CD4-positive, alpha-beta T cell treated with Interleukin-6 at 100 ng/mL for 8 hours (primary cell): ENCODE results near the gene TLR10.
"Not testable (repeated sequence)": the region's sequence is repeated elsewhere in the genome, so short reads cannot be mapped to it uniquely, and the experiment has no call there.

Source experiments
- DNase-seq: peaks from one replicate; pipeline ENCODE4 v3.0.0-alpha.2; 2020; ENCODE audit warnings: mixed read lengths, low spot score

TLR10 gene

DNA sequence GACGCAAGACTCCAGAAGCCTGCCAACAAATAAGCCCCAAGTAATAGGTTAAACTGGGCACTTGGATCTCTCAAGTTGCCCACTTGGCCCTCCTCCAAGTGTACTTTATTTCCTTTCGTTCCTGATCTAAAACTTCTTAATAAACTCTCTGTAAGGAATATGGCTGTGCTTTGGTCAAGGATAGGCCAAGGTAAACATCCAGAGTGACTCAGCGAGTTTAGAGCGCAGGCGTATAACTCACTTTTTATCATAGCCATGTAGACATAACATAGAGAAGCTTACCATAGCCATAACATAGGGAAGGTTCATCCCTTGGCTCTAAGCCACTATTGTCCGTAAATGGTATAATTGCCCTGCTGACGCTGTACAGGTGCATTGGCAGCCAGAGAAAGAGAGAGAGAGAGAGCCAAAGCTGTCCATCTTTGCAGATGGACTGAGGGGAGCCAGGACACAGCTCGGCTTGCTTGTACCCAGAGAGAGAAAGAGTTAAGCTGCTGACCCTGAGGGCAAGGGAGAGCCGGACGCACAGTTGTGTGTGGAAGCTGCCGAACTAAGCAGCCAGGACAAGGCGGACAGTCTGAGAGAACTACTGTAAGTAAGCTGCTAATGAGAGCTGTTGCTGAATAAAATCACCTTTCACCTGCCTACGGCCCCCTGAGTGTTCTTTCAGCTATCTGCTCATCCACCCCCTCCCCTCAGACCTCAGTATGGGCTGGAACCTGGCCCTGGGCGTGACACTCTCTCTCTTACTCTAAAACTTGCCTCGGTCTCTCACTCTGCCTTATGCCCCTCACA is 20.0 kb upstream of the TLR10 start:
- no peak for DNase-seq

DNA sequence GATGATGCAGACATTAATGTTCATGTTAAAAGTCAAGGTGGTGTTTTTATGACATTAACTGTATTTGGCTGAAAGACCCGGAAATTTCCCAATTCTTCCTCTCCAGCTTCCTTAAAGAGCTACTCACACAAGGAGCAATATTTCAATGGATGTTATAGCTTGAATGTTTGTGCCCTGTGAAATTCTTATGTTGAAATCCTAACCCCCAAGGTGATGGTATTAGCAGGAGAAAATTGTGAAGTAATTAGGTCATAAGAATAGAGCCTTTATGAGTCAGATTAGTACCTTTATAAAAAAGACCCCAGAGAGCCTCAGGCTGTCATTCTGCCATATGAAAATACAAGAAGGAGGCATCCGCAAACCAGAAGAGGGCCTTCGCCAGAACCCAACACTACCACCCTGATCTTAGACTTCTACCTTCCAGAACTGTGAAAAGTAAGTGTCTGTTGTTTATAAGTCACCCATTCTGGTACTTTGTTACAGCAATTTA is 18.2 kb upstream of the TLR10 start:
- DNase-seq: no peak

DNA sequence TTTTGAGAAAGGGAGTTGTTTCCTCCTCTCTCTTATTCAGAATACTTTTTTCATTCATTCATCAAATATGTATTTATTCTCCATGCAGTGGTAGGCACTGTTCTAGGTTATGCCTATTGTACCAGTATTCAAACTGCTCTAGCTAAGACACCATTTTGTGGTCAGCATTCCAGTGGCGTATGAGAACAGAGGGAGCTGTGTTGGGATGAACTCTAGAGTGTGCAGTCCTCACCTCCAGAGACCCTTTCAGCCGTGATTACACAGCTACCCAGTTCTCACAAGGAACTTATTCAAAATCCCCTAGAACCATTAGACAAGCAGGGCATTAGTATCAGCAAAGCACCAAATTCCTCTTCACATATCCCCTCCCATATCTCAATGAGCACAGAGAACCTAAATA is 17.6 kb upstream of the TLR10 start:
- DNase-seq: no peak

DNA sequence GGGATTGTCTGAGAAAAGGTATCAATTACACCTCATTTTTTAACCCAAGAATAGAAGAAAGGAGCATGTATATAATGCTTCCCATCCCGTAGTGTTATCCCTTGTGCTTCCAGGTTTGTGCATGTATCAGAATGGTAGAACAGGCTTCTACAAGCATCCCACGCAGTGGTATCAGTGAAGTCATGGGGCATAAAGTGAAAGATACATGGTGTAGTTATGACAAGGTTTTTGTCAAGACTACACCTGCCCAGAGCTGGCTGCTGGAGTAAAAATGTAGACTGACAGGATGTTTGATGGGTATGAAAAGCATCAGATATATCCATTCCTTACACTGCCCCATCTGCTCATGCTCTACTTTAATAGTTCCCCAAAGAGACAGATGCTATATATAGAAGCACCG is 12.3 kb upstream of the TLR10 start:
- no peak for DNase-seq

DNA sequence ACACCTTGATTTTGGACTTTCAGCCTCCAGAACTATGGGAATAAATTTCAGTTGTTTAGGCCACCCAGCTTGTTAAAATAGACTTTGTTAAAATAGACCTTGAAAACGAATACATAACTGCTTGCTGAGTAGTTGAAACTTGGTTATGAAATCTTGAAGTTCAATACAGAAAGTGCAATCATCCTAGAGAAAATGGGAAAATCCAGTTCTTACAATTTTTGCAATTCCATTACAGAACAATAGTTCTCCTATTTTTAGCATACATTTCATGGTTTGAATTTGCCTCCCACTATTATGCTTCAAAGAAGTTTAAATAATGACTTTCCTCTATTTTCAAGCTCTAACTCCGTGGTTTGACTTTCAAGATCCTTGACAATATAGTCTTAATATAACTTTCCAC is 11.3 kb upstream of the TLR10 start:
- no peak for DNase-seq

DNA sequence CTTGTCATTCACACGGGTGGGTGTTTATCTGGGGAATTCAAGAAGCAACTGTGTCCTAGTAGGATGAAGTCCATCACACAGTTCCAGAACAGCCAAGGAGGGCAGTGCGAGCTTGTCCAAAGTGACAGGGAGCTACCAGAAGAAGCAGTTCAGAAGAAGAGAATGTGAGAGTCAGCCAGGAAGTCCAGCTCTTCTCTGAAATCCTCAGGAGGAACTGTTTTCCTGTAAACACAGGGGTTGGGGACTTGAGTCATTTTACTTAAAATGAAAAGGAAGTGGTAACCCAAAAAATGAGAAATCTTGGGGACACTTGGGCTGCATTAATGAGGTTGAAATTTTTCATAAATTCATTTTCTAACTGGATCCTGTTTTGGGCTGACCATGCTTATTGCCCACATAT is 8.2 kb upstream of the TLR10 start:
- no peak for DNase-seq

DNA sequence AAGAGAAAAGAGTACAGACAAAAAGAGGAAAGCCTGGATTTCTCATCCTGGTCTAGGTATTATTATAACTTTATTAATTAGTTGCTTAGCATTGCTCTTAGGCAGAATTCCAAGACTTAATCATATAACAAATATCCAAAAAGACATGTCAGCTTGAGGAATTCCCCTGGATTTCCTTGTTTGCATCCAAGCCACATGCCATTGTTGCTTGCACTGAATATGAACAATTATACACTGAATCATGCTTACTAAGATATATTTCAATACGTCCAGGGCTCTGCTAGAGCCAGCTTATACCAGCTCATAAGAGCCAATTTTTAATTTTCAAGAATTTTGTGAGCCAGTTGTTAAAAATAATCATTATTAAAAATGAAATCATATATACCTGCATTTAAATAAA is 5.5 kb upstream of the TLR10 start:
- no peak for DNase-seq

DNA sequence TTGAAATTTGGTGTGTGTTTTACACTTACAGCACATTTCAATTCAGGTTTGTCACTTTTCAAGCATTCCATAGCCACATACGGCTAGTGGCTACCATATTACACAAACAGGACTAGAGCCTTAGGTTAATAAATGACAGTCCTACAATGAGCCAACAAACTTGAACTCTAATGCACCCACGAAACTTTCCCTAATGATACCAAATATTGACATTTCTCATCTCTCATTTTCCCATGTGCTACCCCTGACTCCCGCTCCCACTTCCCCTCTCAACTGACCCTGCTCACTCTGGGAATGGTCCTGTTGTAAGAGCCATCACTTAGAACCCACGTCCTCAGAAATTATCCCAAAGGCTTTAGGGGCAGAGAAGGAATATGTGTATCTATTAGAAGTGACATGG is 4.9 kb upstream of the TLR10 start:
- DNase-seq: no peak

DNA sequence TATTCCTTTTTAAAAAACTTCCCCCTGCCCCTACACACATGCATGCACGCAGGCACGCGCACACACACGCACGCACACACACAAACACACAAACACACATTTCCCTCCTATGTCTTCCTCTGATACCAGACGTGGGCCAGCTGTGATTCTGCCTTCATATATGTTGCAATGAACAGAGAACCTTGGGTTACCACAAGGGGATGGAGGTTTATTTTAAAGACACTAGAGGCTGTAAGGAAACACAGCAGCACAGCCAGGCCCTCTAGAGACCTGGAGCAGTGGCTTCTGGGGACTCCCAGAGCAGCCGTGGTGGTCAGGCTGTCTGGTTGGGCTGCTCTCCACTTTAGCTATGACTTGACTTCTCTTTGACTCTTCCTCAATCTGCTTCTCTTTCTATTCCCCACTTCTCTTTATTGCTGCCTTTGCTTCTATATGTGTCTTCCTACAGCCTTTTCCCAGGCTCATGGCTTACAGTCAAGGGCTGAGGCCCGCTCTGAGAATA is 3.2 kb upstream of the TLR10 start:
- no peak for DNase-seq

DNA sequence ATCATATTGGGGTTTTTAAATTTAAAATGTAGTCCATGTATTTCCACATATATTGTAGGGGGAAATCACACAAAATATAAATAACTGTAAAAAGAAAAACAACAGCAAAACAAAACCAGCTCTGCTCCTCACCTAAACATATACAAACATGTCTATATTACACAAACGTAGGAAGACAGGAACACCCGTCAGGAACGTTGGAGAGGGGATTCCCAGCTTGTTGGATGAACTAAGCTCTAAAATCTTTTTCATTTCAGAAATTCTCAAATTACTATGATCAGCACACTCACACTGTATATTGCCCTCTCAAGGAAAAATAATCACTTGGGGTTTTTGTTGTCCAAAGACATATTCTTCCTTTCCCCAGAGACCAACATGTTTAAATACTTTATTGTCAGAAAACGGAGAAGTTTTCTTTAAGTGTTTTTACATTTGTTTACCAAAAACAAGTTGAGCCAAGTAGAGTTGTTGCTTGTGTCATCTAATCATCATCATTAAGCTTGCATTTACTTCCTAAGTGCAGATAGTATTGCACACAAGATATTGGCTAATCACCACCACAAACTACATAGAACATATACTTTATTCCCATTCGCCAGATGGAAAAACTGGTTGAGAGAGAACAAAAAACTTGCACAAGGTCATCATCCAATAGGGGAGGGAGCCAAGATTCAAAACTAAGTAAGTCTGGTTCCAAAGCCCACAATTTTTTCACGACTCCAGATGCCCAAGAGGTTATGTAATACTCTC is 2.4 kb upstream of the TLR10 start:
- no peak for DNase-seq

DNA sequence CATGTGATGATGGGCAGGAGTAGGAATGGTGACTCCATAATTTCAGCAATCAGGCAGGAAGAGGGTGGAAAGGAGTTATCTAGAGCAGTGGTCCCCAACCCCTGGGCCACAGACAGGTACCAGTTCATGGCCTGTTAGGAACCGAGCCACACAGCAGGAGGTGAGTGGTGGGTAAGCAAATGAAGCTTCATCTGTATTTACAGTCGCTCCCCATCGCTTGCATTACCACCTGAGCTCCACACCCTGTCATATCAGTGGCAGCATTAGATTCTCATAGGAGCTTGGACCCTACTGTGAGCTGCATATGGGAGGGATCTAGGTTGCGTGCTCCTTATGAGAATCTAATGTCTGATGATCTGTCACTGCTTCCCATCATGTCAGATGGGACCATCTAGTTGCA is 1.4 kb upstream of the TLR10 start:
- no peak for DNase-seq

DNA sequence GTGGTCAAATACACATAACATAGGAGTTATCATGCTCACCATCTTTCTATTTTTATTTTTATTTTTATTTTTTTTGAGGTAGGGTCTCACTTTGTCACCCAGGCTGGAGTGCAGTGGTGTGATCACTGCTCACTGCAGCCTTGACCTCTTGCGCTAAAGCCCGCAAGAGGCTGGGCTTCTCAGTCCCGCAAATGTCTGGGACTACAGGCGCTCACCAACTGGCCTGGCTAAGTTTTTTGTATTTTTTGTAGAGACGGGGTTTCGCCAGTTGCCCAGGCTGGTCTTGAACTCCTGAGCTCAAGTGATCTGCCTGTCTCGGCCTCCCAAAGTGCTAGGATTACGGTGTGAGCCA is 295 bp upstream of the TLR10 start:
- no peak for DNase-seq

DNA sequence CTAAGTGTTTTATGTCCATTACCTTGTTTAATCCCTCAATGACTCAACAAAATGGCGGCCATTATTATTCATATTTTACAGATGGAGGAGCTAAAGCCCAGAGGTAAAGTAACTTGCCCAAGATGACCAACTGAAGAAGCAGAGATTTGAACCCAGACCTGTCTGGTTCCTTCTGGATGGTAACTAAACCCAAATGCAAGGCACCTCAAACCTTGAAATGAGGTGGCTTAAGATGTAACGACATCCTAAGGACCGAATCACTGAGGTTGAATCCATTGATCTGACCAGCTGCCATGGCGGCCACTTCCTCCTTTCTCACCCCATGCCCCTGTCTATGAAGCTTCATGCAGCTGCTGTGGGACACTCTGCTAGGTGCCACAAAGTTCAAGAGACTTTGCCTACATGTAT is 932 bp downstream of the TLR10 start:
- no peak for DNase-seq

DNA sequence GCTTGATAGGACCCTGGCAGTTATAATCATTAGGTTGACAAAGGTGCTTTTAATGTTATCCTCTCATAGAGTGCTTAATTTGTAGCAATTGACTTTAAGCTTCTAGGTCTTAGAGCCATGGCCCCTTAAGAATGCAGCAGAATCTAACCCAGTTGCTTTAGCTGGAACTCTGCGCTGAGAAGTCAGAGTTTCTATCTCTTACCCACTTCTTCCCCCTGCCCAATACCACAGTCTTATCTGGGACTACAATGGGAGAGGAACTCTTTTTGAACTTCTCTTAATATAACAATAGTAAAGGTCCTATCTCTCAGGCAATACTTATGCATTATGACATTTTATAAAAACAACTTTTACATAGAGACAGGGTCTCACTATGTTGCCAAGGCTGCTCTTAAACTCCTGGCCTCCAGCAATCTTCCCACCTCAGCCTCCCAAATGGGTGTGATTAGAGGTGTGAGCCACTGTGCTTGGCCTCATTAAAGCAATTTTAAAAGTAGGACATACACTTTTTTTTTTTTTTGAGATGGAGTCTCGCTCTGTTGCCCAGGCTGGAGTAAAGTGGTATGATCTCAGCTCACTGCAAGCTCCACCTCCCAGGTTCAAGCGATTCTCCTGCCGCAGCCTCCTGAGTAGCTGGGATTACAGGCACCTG is 1.8 kb downstream of the TLR10 start:
- DNase-seq: no peak

DNA sequence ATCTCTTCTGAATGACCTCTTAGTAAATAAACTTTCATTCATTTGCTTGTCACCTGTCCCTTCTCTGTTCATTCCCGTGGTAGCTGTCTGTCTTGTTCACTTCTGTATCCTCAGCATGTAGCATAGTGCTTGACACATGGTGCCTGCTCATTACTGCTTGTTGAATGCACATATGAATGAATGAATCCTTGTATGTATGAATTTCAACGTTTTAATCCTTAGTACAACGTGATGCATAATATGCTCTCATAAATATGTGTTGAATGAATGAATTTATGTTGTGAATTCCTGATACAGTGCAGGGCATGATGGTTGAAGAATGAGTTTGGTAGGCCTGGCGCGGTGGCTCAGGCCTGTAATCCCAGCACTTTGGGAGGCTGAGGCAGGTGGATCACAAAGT is 3.0 kb downstream of the TLR10 start:
- DNase-seq: no peak

DNA sequence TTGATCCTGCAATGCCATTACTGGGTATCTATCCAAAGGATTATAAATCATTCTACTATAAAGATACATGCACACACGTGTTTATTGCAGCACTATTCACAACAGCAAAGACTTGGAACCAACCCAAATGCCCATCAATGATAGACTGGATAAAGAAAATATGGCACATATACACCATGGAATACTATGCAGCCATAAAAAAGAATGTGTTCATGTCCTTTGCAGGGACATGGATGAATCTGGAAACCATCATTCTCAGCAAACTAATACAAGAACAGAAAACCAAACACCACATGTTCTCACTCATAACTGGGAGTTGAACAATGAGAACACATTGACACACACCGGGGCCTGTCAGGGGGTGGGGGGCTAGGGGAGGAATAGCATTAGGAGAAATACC is 4.9 kb downstream of the TLR10 start:
- DNase-seq: not testable (repeated sequence)

DNA sequence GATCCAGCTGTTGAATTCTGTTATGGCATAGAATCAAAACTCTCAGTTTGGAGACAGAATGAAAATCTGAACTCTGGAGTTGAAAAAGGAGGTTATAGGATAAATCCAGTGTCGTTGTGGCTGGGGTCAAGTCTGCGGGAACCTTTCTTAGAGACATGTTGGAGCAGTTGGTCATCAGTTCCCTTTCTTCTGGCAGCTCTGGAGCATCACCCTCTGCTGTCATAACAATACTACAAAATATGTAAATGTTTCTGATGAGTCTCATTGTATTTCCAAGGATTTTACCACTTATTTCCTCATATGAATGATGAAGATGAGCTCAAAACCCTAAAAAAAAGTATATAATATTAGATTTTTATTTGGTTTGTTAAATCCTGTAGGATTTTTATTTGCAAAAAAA is 7.5 kb downstream of the TLR10 start:
- no peak for DNase-seq

DNA sequence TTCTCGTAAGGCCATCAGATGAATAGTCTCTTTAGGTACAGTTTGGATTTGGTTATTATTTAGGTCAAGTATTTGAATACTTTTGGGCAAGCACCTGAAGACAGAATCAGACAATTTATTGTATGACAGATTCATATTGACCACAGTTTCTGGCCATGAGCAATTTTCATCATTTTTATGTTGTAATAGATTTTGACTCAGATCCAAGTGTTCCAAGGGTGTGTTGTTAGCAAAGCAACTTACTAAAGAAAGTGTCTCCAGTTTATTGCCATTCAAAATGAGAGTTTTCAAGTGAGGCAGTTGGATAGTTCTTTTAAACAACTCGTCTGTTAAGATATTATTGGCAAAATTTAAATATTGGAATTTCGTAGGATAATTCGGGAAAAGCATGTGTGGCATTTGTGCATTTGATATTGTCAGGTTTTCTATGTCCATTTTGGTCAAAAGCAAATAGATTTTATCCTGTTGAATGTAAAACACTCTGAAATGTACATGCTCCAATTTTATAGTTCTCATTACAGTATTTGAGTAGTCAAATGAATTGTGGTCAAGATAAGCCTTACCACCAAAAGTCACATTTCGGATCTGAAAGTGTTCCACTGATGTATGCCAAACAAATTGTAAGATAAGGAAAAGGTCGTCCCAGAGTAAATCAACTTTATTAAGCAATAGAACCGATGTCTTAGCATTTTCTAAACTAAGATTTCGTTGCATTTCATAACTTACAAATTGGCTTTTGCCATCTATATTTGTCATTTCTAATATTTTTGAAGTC is 8.4 kb downstream of the TLR10 start:
- DNase-seq: no peak

DNA sequence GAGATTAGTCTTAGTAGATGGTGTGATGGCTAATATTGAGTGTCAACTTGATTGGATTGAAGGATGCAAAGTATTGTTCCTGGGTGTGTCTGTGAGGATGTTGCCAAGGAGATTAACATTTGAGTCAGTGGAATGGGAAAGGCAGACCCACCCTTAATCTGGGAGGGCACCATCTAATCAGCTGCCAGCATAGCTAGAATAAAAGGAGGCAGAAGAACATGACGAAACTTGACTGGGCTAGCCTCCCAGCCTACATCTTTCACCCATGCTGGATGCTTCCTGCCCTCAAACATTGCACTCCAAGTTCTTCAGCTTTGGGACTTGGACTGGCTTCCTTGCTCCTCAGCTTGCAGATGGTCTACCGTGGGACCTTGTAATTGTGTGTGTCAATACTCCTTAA is 12.5 kb downstream of the TLR10 start:
- not testable (repeated sequence) for DNase-seq

DNA sequence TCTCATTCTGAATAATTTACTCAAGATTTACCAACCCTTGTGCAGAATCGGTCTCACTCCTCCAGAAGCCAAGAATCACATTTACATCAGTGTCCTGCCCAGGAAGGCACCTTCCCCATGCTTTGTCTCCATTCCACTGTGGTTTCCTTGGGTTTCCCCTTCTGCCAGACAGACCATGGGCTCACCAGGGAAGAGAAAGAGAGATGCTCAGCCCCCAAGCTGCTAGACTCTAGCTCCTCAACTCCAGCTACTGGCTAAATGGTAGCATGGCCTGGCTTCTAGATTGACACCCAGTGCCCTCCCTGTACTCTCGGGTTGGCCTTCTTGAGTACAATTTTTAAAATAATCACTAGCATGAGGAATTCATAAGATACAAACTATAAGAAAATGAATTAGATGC is 12.9 kb downstream of the TLR10 start:
- no peak for DNase-seq

DNA sequence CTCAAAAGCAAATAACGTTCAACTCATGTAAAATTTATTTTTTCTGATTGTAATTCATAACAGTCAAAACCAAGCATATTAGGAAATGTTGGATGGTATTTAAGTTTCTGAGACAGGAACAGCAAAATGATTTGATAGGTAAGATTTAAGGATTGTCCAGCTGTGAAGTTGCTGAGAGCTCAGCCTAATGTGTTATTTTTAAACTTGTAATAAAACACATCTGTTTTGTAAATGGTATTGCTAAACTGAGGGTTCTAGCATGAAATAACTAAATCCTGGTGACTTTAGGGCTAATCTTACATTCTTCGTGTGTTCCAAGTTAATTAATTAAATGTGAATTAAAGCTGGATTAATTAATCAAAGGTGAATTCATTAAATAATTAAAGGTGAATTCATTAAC is 13.3 kb downstream of the TLR10 start:
- DNase-seq: no peak

DNA sequence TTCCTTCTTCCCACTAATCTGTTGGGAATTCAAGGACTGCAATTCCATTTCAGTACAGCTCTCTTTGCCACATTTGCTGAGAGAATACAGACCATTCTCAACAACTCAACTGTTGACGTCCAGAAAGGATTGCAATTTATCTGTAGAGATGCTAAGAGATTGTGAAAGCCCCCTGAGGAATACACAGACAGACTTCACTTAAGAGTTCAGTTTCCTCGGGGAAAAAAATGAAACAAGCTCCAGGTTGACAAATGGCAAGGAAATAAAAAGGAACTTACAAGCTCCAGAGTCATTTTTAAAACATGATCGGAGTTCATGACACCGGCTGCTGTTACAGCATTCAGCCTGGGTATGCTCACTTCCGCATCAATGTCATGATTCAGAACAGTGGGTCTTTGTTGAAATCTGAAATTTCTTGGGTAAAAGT is 13.8 kb downstream of the TLR10 start:
- DNase-seq: no peak
